A673 (cell line): ENCODE results near the gene PLPP2.

Experiments used
- CTCF ChIP-seq: fragments of 300-800, 200-600 bp; sonication (generic); conservative IDR thresholded peaks from 2 replicates; pipeline ENCODE4 v1.5.1; 2017; ENCODE audit warnings: low read depth, mild to moderate bottlenecking, antibody characterized with exemption, low read length, moderate library complexity, mixed read lengths
- EZH2 ChIP-seq: fragments of 200-600 bp; sonication (generic); IDR thresholded peaks from 2 replicates; pipeline ENCODE4 v1.6.1; 2017; ENCODE audit warnings: borderline replicate concordance, low read depth, mild to moderate bottlenecking, mixed read lengths, antibody characterized with exemption, low read length; ENCODE audit not compliant: poor library complexity, severe bottlenecking

DNA sequence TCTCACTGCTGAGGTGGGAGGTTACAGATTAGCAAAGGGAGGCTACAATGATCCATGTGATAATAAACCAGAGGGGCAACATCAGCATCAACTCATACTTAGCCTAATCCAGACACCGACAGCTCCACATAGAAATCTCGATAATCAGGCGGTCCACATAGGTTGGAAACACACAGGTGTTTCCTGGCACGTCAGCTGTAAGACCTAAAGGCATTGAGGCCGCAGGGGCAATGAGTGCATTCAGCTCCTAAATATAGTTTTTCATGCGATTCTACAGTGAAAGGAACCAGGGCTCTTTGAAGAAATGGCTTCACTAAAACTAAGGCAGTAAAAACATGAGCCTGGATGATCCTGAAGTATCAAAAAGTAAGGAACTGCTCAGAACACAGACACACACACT is 19.3 kb downstream of the PLPP2 start:
- TF ChIP-seq CTCF = no peak
- TF ChIP-seq EZH2 = no peak
